ENCODE results near the gene ODAD2. TPM values are rescaled to one million over a fixed set of nuclear protein-coding genes. Genes with fewer than 3 reads are reported as not detected.
"Not testable (repeated sequence)": the region's sequence is repeated elsewhere in the genome, so short reads cannot be mapped to it uniquely, and the experiment has no call there.

Gene ODAD2
- polyA plus RNA-seq (ENCODE audit: insufficient read length), result 0.62 TPM

- DNase-seq (ENCODE audit: low read depth), result no peak
Observed at GRCh38 chr10:27998954-27999275, at the start of gene ODAD2. ODAD2 (minus strand) TSS chr10:27999079; CDS start chr10:27995142, 3,937 bp downstream.

GRCh38 chr10:28047061-28047460, 48.2 kb upstream of the ODAD2 start:
- no peak for DNase-seq (ENCODE audit: low read depth)

GRCh38 chr10:28046579-28046978, 47.7 kb upstream of the ODAD2 start:
- no peak for DNase-seq (ENCODE audit: low read depth)

- no peak for DNase-seq (ENCODE audit: low read depth)
Observed at GRCh38 chr10:28043941-28044340, 45.1 kb upstream of the ODAD2 start.

- DNase-seq (ENCODE audit: low read depth), result no peak
Observed at GRCh38 chr10:28036587-28036986, 37.7 kb upstream of the ODAD2 start.

GRCh38 chr10:28020993-28021982, 22.4 kb upstream of the ODAD2 start:
- no peak for DNase-seq (ENCODE audit: low read depth)

- DNase-seq (ENCODE audit: low read depth), result no peak
Observed at GRCh38 chr10:28020080-28020860, 21.4 kb upstream of the ODAD2 start.

- no peak for DNase-seq (ENCODE audit: low read depth)
Observed at GRCh38 chr10:28014651-28015050, 15.8 kb upstream of the ODAD2 start.

GRCh38 chr10:28012990-28013515, 14.2 kb upstream of the ODAD2 start:
- no peak for DNase-seq (ENCODE audit: low read depth)

GRCh38 chr10:28010821-28011220, 11.9 kb upstream of the ODAD2 start:
- no peak for DNase-seq (ENCODE audit: low read depth)

- DNase-seq (ENCODE audit: low read depth), result no peak
Observed at GRCh38 chr10:28008054-28008453, 9.2 kb upstream of the ODAD2 start.

- no peak for DNase-seq (ENCODE audit: low read depth)
Observed at GRCh38 chr10:28001353-28001752, 2.5 kb upstream of the ODAD2 start.

GRCh38 chr10:27998178-27998953, 513 bp downstream of the ODAD2 start:
- no peak for DNase-seq (ENCODE audit: low read depth)

GRCh38 chr10:27997865-27998177, 1.1 kb downstream of the ODAD2 start:
- no peak for DNase-seq (ENCODE audit: low read depth)

GRCh38 chr10:27995311-27995710, 3.6 kb downstream of the ODAD2 start:
- DNase-seq (ENCODE audit: low read depth), result no peak

GRCh38 chr10:27989357-27989756, 9.5 kb downstream of the ODAD2 start:
- DNase-seq (ENCODE audit: low read depth), result not testable (repeated sequence)

GRCh38 chr10:27986821-27987220, 12.1 kb downstream of the ODAD2 start:
- no peak for DNase-seq (ENCODE audit: low read depth)

- DNase-seq (ENCODE audit: low read depth), result no peak
Observed at GRCh38 chr10:27982875-27983543, 15.9 kb downstream of the ODAD2 start.

GRCh38 chr10:27981744-27982143, 17.1 kb downstream of the ODAD2 start:
- no peak for DNase-seq (ENCODE audit: low read depth)

- not testable (repeated sequence) for DNase-seq (ENCODE audit: low read depth)
Observed at GRCh38 chr10:27970795-27971194, 28.1 kb downstream of the ODAD2 start.

GRCh38 chr10:27969931-27970330, 28.9 kb downstream of the ODAD2 start:
- DNase-seq (ENCODE audit: low read depth), result not testable (repeated sequence)

All from forelimb muscle (tissue), 1 donor.